ENCODE measurements around the gene AKAP12.

DNA sequence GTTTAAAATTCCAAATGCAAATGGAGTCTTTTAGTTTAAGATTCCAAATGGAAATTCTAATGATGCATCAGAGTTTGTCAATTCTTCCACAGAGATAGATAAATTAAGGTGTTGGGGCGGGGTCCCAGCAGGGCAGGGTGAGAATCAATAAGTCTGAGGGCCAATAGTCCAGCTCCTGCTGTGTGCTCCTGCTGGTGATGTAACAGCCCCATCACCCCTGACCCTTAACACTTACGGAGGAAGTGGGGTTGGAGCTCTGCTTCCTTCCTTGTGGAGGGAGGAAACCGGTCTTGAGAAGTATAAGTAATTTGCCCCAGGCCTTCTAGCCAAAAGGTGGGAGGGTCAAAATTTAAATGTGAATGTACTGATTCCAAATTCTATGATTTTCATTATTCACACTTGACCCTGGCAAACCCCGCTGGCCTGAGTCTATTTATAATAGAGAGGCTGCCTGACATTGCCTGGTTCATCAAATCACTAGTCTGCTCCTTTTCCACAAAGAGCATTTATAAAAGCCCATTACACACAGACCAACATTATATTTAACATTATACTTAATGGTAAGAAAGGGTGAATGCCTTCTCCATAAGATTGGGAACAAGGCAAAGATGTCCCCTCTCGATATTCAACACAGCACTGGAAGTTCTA lies 134.4 kb downstream of the AKAP12 start:
- TF ChIP-seq, protein P1, sequence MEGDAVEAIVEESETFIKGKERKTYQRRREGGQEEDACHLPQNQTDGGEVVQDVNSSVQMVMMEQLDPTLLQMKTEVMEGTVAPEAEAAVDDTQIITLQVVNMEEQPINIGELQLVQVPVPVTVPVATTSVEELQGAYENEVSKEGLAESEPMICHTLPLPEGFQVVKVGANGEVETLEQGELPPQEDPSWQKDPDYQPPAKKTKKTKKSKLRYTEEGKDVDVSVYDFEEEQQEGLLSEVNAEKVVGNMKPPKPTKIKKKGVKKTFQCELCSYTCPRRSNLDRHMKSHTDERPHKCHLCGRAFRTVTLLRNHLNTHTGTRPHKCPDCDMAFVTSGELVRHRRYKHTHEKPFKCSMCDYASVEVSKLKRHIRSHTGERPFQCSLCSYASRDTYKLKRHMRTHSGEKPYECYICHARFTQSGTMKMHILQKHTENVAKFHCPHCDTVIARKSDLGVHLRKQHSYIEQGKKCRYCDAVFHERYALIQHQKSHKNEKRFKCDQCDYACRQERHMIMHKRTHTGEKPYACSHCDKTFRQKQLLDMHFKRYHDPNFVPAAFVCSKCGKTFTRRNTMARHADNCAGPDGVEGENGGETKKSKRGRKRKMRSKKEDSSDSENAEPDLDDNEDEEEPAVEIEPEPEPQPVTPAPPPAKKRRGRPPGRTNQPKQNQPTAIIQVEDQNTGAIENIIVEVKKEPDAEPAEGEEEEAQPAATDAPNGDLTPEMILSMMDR (IDR thresholded peaks at IDR 0.05) = no peak
- TF ChIP-seq POLR2A (IDR thresholded peaks at IDR 0.05) = no peak
